ENCODE results near the gene TRPT1. TPM values are rescaled to one million over a fixed set of nuclear protein-coding genes. Genes with fewer than 3 reads are reported as not detected.

The TRPT1 gene
- total and polyA plus RNA-seq, 2 experiments from 2014 or later: 36.9 to 52.2 TPM

- Histone ChIP-seq H3K4me3 (peak overlapping the region; percentile 94; the same call in 1 of the 2 replicates), H3K79me2 (replicated peaks; ENCODE audit: insufficient read depth) (peaks cover 4% of the 10 kb centered on the region; the same call in 1 of the 2 replicates), H3K27me3 (ENCODE audit: insufficient read depth) (peaks cover 23% of the 10 kb centered on the region; the same call in 1 of the 2 replicates), H3K27ac (ENCODE audit: low read depth) (no peak overlapping the region), H4K20me1 (replicated peaks; ENCODE audit: insufficient read depth) (no peaks in the 10 kb centered on the region), H3F3A (replicated peaks; ENCODE audit: low read depth) (peaks cover 22% of the 10 kb centered on the region), H3K4me2 (peak overlapping the region; percentile 96; the same call in 1 of the 2 replicates), H3K4me1 (ENCODE audit: insufficient read depth) (peaks cover 17% of the 10 kb centered on the region; the same call in 1 of the 2 replicates), H3K36me3 (ENCODE audit: insufficient read depth) (no peaks in the 10 kb centered on the region), H2AFZ (no peak overlapping the region), H3K9me2 (ENCODE audit: insufficient read depth) (no peaks in the 10 kb centered on the region)
- no peaks in the 10 kb centered on the region for H3K9me3 Mint-ChIP-seq
- peaks cover 30% of the 10 kb centered on the region for H3K27me3 Mint-ChIP-seq (ENCODE audit: insufficient read depth, low read depth, poor library complexity)
- ATAC-seq (no peak), DNase-seq (ENCODE audit: low spot score) (no peak)
- H3K36me3 Mint-ChIP-seq (ENCODE audit: low read depth): peaks cover 3% of the 10 kb centered on the region; the same call in 1 of the 3 replicates
- H3K4me3 Mint-ChIP-seq: peak overlapping the region; percentile 83
- peaks cover 23% of the 10 kb centered on the region for H3K4me1 Mint-ChIP-seq
- H3K27ac Mint-ChIP-seq: no peak overlapping the region
- TF ChIP-seq, protein P1, sequence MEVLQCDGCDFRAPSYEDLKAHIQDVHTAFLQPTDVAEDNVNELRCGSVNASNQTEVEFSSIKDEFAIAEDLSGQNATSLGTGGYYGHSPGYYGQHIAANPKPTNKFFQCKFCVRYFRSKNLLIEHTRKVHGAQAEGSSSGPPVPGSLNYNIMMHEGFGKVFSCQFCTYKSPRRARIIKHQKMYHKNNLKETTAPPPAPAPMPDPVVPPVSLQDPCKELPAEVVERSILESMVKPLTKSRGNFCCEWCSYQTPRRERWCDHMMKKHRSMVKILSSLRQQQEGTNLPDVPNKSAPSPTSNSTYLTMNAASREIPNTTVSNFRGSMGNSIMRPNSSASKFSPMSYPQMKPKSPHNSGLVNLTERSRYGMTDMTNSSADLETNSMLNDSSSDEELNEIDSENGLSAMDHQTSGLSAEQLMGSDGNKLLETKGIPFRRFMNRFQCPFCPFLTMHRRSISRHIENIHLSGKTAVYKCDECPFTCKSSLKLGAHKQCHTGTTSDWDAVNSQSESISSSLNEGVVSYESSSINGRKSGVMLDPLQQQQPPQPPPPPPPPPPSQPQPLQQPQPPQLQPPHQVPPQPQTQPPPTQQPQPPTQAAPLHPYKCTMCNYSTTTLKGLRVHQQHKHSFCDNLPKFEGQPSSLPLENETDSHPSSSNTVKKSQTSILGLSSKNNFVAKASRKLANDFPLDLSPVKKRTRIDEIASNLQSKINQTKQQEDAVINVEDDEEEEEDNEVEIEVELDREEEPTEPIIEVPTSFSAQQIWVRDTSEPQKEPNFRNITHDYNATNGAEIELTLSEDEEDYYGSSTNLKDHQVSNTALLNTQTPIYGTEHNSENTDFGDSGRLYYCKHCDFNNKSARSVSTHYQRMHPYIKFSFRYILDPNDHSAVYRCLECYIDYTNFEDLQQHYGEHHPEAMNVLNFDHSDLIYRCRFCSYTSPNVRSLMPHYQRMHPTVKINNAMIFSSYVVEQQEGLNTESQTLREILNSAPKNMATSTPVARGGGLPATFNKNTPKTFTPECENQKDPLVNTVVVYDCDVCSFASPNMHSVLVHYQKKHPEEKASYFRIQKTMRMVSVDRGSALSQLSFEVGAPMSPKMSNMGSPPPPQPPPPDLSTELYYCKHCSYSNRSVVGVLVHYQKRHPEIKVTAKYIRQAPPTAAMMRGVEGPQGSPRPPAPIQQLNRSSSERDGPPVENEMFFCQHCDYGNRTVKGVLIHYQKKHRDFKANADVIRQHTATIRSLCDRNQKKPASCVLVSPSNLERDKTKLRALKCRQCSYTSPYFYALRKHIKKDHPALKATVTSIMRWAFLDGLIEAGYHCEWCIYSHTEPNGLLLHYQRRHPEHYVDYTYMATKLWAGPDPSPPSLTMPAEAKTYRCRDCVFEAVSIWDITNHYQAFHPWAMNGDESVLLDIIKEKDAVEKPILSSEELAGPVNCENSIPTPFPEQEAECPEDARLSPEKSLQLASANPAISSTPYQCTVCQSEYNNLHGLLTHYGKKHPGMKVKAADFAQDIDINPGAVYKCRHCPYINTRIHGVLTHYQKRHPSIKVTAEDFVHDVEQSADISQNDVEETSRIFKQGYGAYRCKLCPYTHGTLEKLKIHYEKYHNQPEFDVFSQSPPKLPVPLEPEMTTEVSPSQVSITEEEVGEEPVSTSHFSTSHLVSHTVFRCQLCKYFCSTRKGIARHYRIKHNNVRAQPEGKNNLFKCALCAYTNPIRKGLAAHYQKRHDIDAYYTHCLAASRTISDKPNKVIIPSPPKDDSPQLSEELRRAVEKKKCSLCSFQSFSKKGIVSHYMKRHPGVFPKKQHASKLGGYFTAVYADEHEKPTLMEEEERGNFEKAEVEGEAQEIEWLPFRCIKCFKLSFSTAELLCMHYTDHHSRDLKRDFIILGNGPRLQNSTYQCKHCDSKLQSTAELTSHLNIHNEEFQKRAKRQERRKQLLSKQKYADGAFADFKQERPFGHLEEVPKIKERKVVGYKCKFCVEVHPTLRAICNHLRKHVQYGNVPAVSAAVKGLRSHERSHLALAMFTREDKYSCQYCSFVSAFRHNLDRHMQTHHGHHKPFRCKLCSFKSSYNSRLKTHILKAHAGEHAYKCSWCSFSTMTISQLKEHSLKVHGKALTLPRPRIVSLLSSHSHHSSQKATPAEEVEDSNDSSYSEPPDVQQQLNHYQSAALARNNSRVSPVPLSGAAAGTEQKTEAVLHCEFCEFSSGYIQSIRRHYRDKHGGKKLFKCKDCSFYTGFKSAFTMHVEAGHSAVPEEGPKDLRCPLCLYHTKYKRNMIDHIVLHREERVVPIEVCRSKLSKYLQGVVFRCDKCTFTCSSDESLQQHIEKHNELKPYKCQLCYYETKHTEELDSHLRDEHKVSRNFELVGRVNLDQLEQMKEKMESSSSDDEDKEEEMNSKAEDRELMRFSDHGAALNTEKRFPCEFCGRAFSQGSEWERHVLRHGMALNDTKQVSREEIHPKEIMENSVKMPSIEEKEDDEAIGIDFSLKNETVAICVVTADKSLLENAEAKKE (CRISPR knock-in tag; IDR thresholded peaks at IDR 0.05): no peak
- TF ChIP-seq JUNB (IDR thresholded peaks at IDR 0.05; ENCODE audit: unreplicated experiment) (no peak), ZNF114 (CRISPR knock-in tag; IDR thresholded peaks at IDR 0.05) (no peak), POLR2AphosphoS5 (IDR thresholded peaks at IDR 0.05; ENCODE audit: low read depth) (no peak), EZH2phosphoT487 (IDR thresholded peaks at IDR 0.05; ENCODE audit: unreplicated experiment) (no peak), ZNF331 (CRISPR knock-in tag; IDR thresholded peaks at IDR 0.05; ENCODE audit: low read depth) (no peak), NANOG (IDR thresholded peaks at IDR 0.05; ENCODE audit: borderline replicate concordance) (no peak), STAT1 (IDR thresholded peaks at IDR 0.05; ENCODE audit: unreplicated experiment) (no peak), CTCF (conservative IDR thresholded peaks at IDR 0.05; ENCODE audit: low read depth in 2 of 2) (no peak), EZH2 (IDR thresholded peaks at IDR 0.05; ENCODE audit: low read depth, unreplicated experiment) (no peak), REST (IDR thresholded peaks at IDR 0.05; ENCODE audit: unreplicated experiment) (no peak)
- TF ChIP-seq, protein P2, sequence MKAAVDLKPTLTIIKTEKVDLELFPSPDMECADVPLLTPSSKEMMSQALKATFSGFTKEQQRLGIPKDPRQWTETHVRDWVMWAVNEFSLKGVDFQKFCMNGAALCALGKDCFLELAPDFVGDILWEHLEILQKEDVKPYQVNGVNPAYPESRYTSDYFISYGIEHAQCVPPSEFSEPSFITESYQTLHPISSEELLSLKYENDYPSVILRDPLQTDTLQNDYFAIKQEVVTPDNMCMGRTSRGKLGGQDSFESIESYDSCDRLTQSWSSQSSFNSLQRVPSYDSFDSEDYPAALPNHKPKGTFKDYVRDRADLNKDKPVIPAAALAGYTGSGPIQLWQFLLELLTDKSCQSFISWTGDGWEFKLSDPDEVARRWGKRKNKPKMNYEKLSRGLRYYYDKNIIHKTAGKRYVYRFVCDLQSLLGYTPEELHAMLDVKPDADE (IDR thresholded peaks at IDR 0.05): no peak
These were observed 5.6 kb upstream of the TRPT1 start for GRCh38 chr11:64231546-64231945.
